Breast epithelium (tissue), 4 donors: ENCODE results near the gene MINPP1. TPM values are rescaled to one million over a fixed set of nuclear protein-coding genes. Genes with fewer than 3 reads are reported as not detected.

Experiments
- DNase-seq, 2 donors: peaks; one replicate each; pipeline ENCODE4 v3.0.0-alpha.2; 2019; ENCODE audit warnings: low spot score in 2 of 2
- H3K27ac ChIP-seq, 2 donors: fragments of 200-600 bp; sonication (generic) in 1 of 2; one replicate each; pipeline ENCODE4 v1.5.1; 2016 to 2019; ENCODE audit warnings: mild to moderate bottlenecking in 1 of 2
- H3K27me3 ChIP-seq, 2 donors: fragments of 200-600 bp; sonication (generic) in 1 of 2; one replicate each; pipeline versions ENCODE4 v1.5.1 to v1.6.0; 2017 to 2019; ENCODE audit warnings: control low read depth in 1 of 2, mild to moderate bottlenecking in 1 of 2
- H3K36me3 ChIP-seq: fragments of 200-600 bp; one replicate; pipeline ENCODE4 v1.5.1; 2019
- H3K4me1 ChIP-seq, 2 donors: fragments of 200-600 bp; sonication (generic); one replicate each; pipeline ENCODE4 v1.5.1; 2016 to 2019; ENCODE audit warnings: control low read depth in 1 of 2
- H3K4me3 ChIP-seq, 3 donors: fragments of 200-600 bp; sonication (generic); 1 replicate in 2 of 3; 2 replicates in 1 of 3; pipeline ENCODE4 v1.5.1; 2016 to 2019; ENCODE audit warnings: mild to moderate bottlenecking in 3 of 3, moderate library complexity in 2 of 3
- H3K9me3 ChIP-seq, 2 donors: fragments of 200-600 bp; sonication (generic) in 1 of 2; one replicate each; pipeline ENCODE4 v1.5.1; 2016 to 2019; ENCODE audit warnings: control low read depth in 1 of 2
- CTCF ChIP-seq, 3 donors: fragments of 450-650 bp; IDR thresholded peaks; one replicate each; pipeline ENCODE4 v1.5.1; 2016 to 2017; ENCODE audit warnings: antibody characterized with exemption in 3 of 3, mild to moderate bottlenecking in 3 of 3, moderate library complexity in 3 of 3
- POLR2A ChIP-seq: fragments of 450-650 bp; IDR thresholded peaks from one replicate; pipeline ENCODE4 v1.6.1; 2016; ENCODE audit warnings: antibody characterized with exemption, mild to moderate bottlenecking, moderate library complexity
- POLR2AphosphoS5 ChIP-seq, 3 donors: sonication (generic); formaldehyde crosslinking; IDR thresholded peaks; one replicate each; pipeline ENCODE4 v1.6.1; 2017; ENCODE audit warnings: antibody characterized with exemption in 3 of 3
- intact Hi-C: fragments of 100-400 bp; cut with DNase I; formaldehyde crosslinking; loops from one replicate; pipeline ENCODE4 v1.15.1; 2023; ENCODE audit warnings: low total_unique reads
- total RNA-seq, 3 donors: library from RNA; depleted of rRNA; stranded (reverse); fragments of >200 nt; gene quantifications; one replicate each; pipeline ENCODE4 v1.1.0, GENCODE V29; 2016

Gene MINPP1
- total RNA-seq, 3 donors from 2014 or later, result 13.0 to 22.0 (median 18.7) TPM

- intact Hi-C loops, result no loop called here
- peaks cover 0 to 2% of the 10 kb centered on the region in 2 donors for H3K4me1 ChIP-seq
- TF ChIP-seq POLR2A (no peak), CTCF (IDR thresholded peaks at IDR 0.05) (no peak), POLR2AphosphoS5 (IDR thresholded peaks at IDR 0.05) (no peak)
- no peak overlapping the region for H3K27ac ChIP-seq
- no peaks in the 10 kb centered on the region for H3K36me3 ChIP-seq
- H3K27me3 ChIP-seq, result no peaks in the 10 kb centered on the region
- DNase-seq, result no peak
- no peaks in the 10 kb centered on the region for H3K9me3 ChIP-seq
- H3K4me3 ChIP-seq, result no peak overlapping the region
Measured at GRCh38 chr10:87600581-87600980, 95.9 kb downstream of the MINPP1 start.

Other genes with a start within 250 kb of the MINPP1 start
- gene NUTM2D, start 147.1 kb upstream of the MINPP1 start, total RNA-seq, result 1 to 10 TPM; 2.4 to 2.9 (median 2.8) TPM
- gene PAPSS2, start 155.0 kb downstream of the MINPP1 start, total RNA-seq, result 10 to 100 TPM; 21.1 to 33.8 (median 27.2) TPM